Pancreas (tissue), 10 donors: Measurements from ENCODE around the gene SNED1. TPM values are rescaled to one million over a fixed set of nuclear protein-coding genes. Genes with fewer than 3 reads are reported as not detected.

Experiments
- ATAC-seq, 4 donors: fragments of 200-7000 bp; cut with Tn5 transposase; one replicate each; pipeline versions ENCODE4 v1.8.0 to v1.9.1; 2020; ENCODE audit warnings: mild to moderate bottlenecking in 4 of 4, moderate library complexity in 4 of 4
- DNase-seq, 6 donors: peaks; one replicate each; pipeline ENCODE4 v3.0.0-alpha.2; 2020
- FAIRE-seq: peaks from 2 replicates; lab custom pipeline; 2012; peaks lifted over from hg19 to GRCh38; lab: Jason Lieb, UNC
- H3K27ac ChIP-seq, 4 donors: fragments of 200-600 bp; sonication (generic); 1 replicate in 3 of 4; 2 replicates in 1 of 4; pipeline versions ENCODE4 v1.5.0 to v1.8.0; 2020
- H3K27me3 ChIP-seq, 4 donors: fragments of 200-600 bp; one replicate each; pipeline ENCODE4 v1.8.0; 2021
- H3K36me3 ChIP-seq, 3 donors: fragments of 200-600 bp; sonication (generic) in 1 of 3; one replicate each; pipeline versions ENCODE4 v1.5.0 to v1.8.0; 2020 to 2021
- H3K4me1 ChIP-seq, 3 donors: fragments of 200-600 bp; one replicate each; pipeline ENCODE4 v1.8.0; 2021
- H3K4me3 ChIP-seq, 4 donors: fragments of 200-600 bp; sonication (generic) in 2 of 4; one replicate each; pipeline versions ENCODE4 v1.5.0 to v1.8.0; 2020 to 2021
- H3K9me3 ChIP-seq, 4 donors: fragments of 200-600 bp; one replicate each; pipeline ENCODE4 v1.8.0; 2021
- CTCF ChIP-seq, 4 donors: fragments of 200-600 bp; sonication (generic) in 3 of 4; IDR thresholded peaks; one replicate each; pipeline versions ENCODE4 v1.5.0 to v1.8.0; 2021; ENCODE audit warnings: antibody characterized with exemption in 4 of 4
- WGBS, 2 donors: extraction: QIAGEN DNeasy Blood & Tissue Kit; methylation state at CpG; one replicate each; pipeline ENCODE4 v1.1.7; 2013; 5-methylcytosine and 5-hydroxymethylcytosine counted together
- intact Hi-C, 3 donors: fragments of 100-400 bp; cut with DNase I; formaldehyde crosslinking; loops; one replicate each; pipeline versions ENCODE4 v1.11.1 to v1.14.2; 2022
- polyA plus RNA-seq, 2 donors: library from polyadenylated mRNA; stranded (reverse); fragments of 200-250 nt; gene quantifications; one replicate each; pipeline ENCODE4 v1.2.3, GENCODE V29; 2013
- total RNA-seq, 6 donors: library from RNA; stranded (reverse); fragmentation: NEBNext Ultra II Directional in 4 of 6; extraction: Animal tissue kit (Norgen Biotek cat#: 25700) in 4 of 6; gene quantifications; one replicate each; pipeline versions ENCODE4 v1.2.1 to v1.2.4, GENCODE V29; 2021 to 2023
- donor health status: healthy with polysubstance abuse.
- donor health status: DM: no; HTN: no; CAD: no; lungs with moderate emphysema.
- donor health status: DM: no; HTN: no; CAD: no.
- donor health status: control.
- donor health status: control.
- donor health status: Bipolar disorder and iron deficiency.
- donor health status: DM: yes; HTN: yes; CAD: no.
- donor health status: DM: no; HTN: no; CAD: no.
- donor health status: DM: no; HTN: no; CAD: no.
- donor health status: DM: yes; HTN: yes; CAD: no.

Gene SNED1
- total and polyA plus RNA-seq, 8 donors, result 6.6 to 19.2 (median 10.0) TPM

- Histone ChIP-seq H3K27me3 (no peaks in the 10 kb centered on the region), H3K4me3 (no peak overlapping the region), H3K36me3 (no peaks in the 10 kb centered on the region), H3K9me3 (no peaks in the 10 kb centered on the region), H3K4me1 (no peaks in the 10 kb centered on the region), H3K27ac (no peak overlapping the region)
- intact Hi-C loops, result no loop called here
- ATAC-seq (no peak), FAIRE-seq (no peak), DNase-seq (peak in 1 of 6 donors; percentile 48)
- no peak for TF ChIP-seq CTCF (IDR thresholded peaks at IDR 0.05)
- 89 to 93% methylated on average over 24 of the region's 24 CpGs for WGBS, 2 donors
Observed at GRCh38 chr2:241137276-241138190, 139.1 kb downstream of the SNED1 start.

- TF ChIP-seq CTCF (IDR thresholded peaks at IDR 0.05), result no peak
- WGBS, 2 donors, result 94 to 97% methylated on average over 16 of the region's 16 CpGs
- intact Hi-C loops, result no loop called here
- DNase-seq, result peak in 1 of 6 donors; percentile 20
- H3K9me3 ChIP-seq, result no peaks in the 10 kb centered on the region
- H3K27me3 ChIP-seq, result no peaks in the 10 kb centered on the region
- H3K4me1 ChIP-seq, result no peaks in the 10 kb centered on the region
- H3K36me3 ChIP-seq, result no peaks in the 10 kb centered on the region
- H3K4me3 ChIP-seq, result no peak overlapping the region
- no peak for FAIRE-seq
- H3K27ac ChIP-seq, result no peak overlapping the region
- ATAC-seq, result no peak
Observed at GRCh38 chr2:241138471-241138870, 140.1 kb downstream of the SNED1 start.

GRCh38 chr2:241139531-241140444 lies 141.4 kb downstream of the SNED1 start:
- 94 to 95% methylated on average over 24 of the region's 24 CpGs for WGBS, 2 donors
- no peak overlapping the region for H3K27ac ChIP-seq
- no peaks in the 10 kb centered on the region for H3K36me3 ChIP-seq
- no peaks in the 10 kb centered on the region for H3K4me1 ChIP-seq
- H3K27me3 ChIP-seq, result no peaks in the 10 kb centered on the region
- DNase-seq, result peak in 1 of 6 donors; percentile 27
- FAIRE-seq, result no peak
- H3K9me3 ChIP-seq, result no peaks in the 10 kb centered on the region
- ATAC-seq, result no peak
- intact Hi-C loops, result no loop called here
- no peak overlapping the region for H3K4me3 ChIP-seq
- TF ChIP-seq CTCF (IDR thresholded peaks at IDR 0.05), result no peak

GRCh38 chr2:241140445-241140840 lies 142.0 kb downstream of the SNED1 start:
- no peak for TF ChIP-seq CTCF (IDR thresholded peaks at IDR 0.05)
- Histone ChIP-seq H3K4me3 (no peak overlapping the region), H3K27me3 (no peaks in the 10 kb centered on the region), H3K4me1 (no peaks in the 10 kb centered on the region), H3K9me3 (no peaks in the 10 kb centered on the region), H3K36me3 (no peaks in the 10 kb centered on the region), H3K27ac (no peak overlapping the region)
- no peak for ATAC-seq
- WGBS, 2 donors, result 95 to 96% methylated on average over 10 of the region's 10 CpGs
- peak in 1 of 6 donors; percentile 12 for DNase-seq
- FAIRE-seq, result no peak
- intact Hi-C loops, result no loop called here
